ENCODE results near the gene MSMB.

DNA sequence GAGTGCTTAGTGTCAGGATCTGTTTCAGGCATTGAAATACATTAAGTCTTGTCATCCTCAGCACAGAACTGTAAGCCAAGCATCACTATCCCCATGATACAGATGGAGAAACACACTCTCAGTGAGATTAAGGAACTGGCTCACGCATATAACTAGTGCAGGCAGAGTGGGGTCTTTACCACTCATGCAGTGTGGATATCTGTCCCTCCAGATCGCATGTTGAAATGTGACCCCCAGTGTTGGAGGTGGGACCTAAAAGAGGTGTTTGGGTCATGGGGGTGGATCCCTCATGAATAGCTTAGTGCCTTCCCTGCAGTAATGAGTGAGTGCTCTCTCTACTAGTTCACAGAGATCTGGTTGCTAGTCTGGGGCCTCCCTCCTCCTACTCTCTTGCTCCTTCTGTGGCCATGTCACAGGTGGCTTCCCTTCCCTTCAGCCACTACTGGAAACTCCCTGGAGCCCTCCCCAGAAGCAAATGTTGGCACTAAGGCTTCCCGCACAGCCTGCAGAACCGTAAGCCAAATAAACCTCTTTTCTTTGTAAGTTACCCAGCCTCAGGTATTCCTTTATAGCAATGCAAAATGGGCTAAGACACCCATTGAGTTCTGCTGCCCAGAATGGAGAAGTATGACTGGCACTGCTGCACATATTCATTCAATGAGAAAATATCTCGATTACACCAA, 31.8 kb upstream of the MSMB start:
- TF ChIP-seq, protein P1, sequence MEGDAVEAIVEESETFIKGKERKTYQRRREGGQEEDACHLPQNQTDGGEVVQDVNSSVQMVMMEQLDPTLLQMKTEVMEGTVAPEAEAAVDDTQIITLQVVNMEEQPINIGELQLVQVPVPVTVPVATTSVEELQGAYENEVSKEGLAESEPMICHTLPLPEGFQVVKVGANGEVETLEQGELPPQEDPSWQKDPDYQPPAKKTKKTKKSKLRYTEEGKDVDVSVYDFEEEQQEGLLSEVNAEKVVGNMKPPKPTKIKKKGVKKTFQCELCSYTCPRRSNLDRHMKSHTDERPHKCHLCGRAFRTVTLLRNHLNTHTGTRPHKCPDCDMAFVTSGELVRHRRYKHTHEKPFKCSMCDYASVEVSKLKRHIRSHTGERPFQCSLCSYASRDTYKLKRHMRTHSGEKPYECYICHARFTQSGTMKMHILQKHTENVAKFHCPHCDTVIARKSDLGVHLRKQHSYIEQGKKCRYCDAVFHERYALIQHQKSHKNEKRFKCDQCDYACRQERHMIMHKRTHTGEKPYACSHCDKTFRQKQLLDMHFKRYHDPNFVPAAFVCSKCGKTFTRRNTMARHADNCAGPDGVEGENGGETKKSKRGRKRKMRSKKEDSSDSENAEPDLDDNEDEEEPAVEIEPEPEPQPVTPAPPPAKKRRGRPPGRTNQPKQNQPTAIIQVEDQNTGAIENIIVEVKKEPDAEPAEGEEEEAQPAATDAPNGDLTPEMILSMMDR (optimal IDR thresholded peaks at IDR 0.05 in 1 of 3, IDR thresholded peaks at IDR 0.05 in 1 of 3, conservative IDR thresholded peaks at IDR 0.05 in 1 of 3; ENCODE audit: extremely low read depth in 1 of 3, insufficient read depth in 2 of 3, low read length in 3 of 3) = no peak
- no peak for TF ChIP-seq EZH2 (IDR thresholded peaks at IDR 0.05; ENCODE audit: low read length)
